ENCODE data around the gene PLK3. TPM values are rescaled to one million over a fixed set of nuclear protein-coding genes. Genes with fewer than 3 reads are reported as not detected.

The PLK3 gene
- polyA plus RNA-seq, 1 experiment = 14.2 TPM

DNA sequence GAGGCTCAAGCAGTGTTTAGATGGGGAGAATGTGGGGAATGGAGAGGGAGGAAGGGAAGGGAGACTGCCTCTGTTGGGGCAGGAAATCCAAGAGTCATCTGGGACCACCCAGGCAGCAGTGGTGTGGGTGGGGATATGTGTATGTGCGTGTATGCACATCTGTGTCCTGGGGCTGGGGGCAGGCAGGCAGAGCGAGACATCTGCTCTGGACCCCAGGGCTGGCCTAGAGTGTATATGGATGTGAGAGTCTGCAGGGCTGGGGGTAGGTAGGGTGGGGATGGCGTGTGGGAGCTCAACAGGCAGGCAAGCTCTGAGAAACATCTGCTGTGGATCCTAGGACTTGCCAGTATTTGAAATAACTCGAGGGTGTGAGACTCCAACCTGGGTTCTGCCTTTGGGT, 39.4 kb downstream of the PLK3 start:
- Histone ChIP-seq H3K27ac (ENCODE audit: low read depth, low read length) (no peak overlapping the region), H3K9me3 (ENCODE audit: control insufficient read depth, insufficient read depth, low read length) (no peaks in the 10 kb centered on the region), H3K4me3 (ENCODE audit: low read depth, low read length) (no peak overlapping the region), H3K27me3 (ENCODE audit: control insufficient read depth, insufficient read depth, low read length) (no peaks in the 10 kb centered on the region)
- TF ChIP-seq, protein P1, sequence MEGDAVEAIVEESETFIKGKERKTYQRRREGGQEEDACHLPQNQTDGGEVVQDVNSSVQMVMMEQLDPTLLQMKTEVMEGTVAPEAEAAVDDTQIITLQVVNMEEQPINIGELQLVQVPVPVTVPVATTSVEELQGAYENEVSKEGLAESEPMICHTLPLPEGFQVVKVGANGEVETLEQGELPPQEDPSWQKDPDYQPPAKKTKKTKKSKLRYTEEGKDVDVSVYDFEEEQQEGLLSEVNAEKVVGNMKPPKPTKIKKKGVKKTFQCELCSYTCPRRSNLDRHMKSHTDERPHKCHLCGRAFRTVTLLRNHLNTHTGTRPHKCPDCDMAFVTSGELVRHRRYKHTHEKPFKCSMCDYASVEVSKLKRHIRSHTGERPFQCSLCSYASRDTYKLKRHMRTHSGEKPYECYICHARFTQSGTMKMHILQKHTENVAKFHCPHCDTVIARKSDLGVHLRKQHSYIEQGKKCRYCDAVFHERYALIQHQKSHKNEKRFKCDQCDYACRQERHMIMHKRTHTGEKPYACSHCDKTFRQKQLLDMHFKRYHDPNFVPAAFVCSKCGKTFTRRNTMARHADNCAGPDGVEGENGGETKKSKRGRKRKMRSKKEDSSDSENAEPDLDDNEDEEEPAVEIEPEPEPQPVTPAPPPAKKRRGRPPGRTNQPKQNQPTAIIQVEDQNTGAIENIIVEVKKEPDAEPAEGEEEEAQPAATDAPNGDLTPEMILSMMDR (IDR thresholded peaks at IDR 0.05; ENCODE audit: low read depth, low read length) = no peak
- ChIA-PET CTCF (no interaction called here), POLR2A (no interaction called here)
- DNase-seq (ENCODE audit: low read depth, low spot score) = no peak

- no peak overlapping the region for H3K27ac ChIP-seq (ENCODE audit: low read depth, low read length)
- TF ChIP-seq, protein P1 (IDR thresholded peaks at IDR 0.05; ENCODE audit: low read depth, low read length) = no peak
- H3K9me3 ChIP-seq (ENCODE audit: control insufficient read depth, insufficient read depth, low read length) = no peaks in the 10 kb centered on the region
- ChIA-PET POLR2A (interaction anchor here (1.1 kb wide), 1 partner anchor 16 kb away, joined by 3 read pairs; no protein-coding TSS in a partner anchor), CTCF (interaction anchor here (0.6 to 1.9 kb wide), 2 partner anchors 144 to 172 kb away, joined by 5 to 12 read pairs; partner anchors contain the start of gene EIF2B3)
- no peak for DNase-seq (ENCODE audit: low read depth, low spot score)
- peak overlapping the region; percentile 64 for H3K4me3 ChIP-seq (ENCODE audit: low read depth, low read length)
- no peaks in the 10 kb centered on the region for H3K27me3 ChIP-seq (ENCODE audit: control insufficient read depth, insufficient read depth, low read length)
Measured at GRCh38 chr1:44842486-44842861, 42.3 kb downstream of the PLK3 start.

DNA sequence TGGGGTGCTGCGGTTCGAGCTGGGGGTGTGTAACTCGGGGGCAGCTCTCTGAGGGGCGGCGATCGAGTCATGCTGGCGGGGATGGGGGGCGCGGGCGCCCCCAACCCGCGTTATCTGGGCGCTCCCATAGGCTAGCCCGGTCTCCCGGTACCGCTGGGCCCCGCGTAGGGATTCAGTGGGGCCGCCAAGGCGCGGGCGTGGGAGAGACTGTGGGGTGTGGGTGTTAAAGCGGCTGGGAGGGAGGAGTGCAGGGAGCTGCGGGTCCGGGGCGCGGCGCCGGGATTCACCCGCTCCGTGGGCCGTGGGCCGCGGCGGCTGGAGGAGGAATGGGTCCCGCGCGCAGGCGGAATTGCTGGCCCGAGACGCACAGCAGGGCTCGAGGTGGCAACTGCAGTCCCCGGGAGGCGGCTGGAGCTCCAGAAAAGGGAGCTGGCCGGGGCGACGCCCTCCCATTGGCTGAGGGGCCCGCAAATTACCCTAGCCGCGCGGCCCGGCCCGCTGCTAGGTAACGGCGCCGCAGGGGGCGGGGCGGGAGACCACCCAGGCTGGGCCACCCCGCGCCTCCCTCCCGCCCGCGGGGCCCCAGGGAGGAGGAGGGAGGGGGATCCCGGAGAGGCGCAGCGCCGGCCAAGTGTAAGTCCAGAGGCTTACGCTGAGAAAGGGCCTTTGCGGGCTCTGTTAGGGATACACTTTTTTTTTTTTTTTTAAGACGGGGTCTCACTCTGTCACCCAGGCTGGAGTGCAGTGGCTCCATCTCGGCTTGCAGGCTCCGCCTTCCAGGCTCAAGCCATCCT, 42.9 kb downstream of the PLK3 start, which contains the start of gene PTCH2:
Gene PTCH2, minus strand, starts transcription at position 392 of the 794 bp plus-strand sequence. Its CDS starts 321 bp downstream, at position 71.
- no peak within 1 kb of the TSS for H3K27ac ChIP-seq (ENCODE audit: low read depth, low read length)
- CTCF ChIA-PET = interaction anchor here (0.6 to 1.9 kb wide), 4 partner anchors 12 to 1668 kb away, joined by 3 to 12 read pairs (median 5); partner anchors contain the start of gene EIF2B3
- peak; percentile 20 for DNase-seq (ENCODE audit: low read depth, low spot score)
- TF ChIP-seq, protein P1 (IDR thresholded peaks at IDR 0.05; ENCODE audit: low read depth, low read length) = no peak
- no peaks in the 10 kb centered on the region for H3K27me3 ChIP-seq (ENCODE audit: control insufficient read depth, insufficient read depth, low read length)
- POLR2A ChIA-PET = interaction anchor here (0.6 to 1.1 kb wide), 8 partner anchors 16 to 505 kb away, joined by 3 to 5 read pairs (median 3); partner anchors contain the start of genes BTBD19, EIF2B3, HECTD3 and UROD
- H3K4me3 ChIP-seq (ENCODE audit: low read depth, low read length) = peak within 1 kb of the TSS; percentile 64
- no peaks in the 10 kb centered on the region for H3K9me3 ChIP-seq (ENCODE audit: control insufficient read depth, insufficient read depth, low read length)

- DNase-seq (ENCODE audit: low read depth, low spot score) = no peak
- POLR2A ChIA-PET = no interaction called here
- no peaks in the 10 kb centered on the region for H3K27me3 ChIP-seq (ENCODE audit: control insufficient read depth, insufficient read depth, low read length)
- no peak overlapping the region for H3K27ac ChIP-seq (ENCODE audit: low read depth, low read length)
- H3K9me3 ChIP-seq (ENCODE audit: control insufficient read depth, insufficient read depth, low read length) = no peaks in the 10 kb centered on the region
- CTCF ChIA-PET = no interaction called here
- TF ChIP-seq, protein P1 (IDR thresholded peaks at IDR 0.05; ENCODE audit: low read depth, low read length) = no peak
- no peak overlapping the region for H3K4me3 ChIP-seq (ENCODE audit: low read depth, low read length)
Measured at GRCh38 chr1:44846985-44847384, 46.8 kb downstream of the PLK3 start.

DNA sequence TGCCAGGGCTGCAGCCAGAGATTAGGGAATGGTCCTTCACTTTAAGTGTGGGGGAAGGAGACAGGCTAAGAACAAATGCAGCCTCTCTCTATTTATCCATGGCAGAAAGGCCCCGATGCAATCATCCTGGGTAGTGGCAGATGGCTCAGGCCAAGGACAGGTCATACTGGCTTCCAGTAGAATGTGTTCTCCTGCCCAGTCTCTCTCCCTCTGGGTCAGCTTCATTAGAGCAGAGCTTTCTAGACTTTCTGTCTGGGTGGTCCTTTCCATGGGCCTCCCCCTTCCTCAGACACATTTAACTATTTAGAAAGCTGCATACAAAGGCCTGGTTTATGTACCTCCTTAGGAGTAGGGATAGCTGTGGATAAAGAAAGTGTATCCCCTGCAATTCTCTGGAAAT, 47.7 kb downstream of the PLK3 start:
- TF ChIP-seq, protein P1 (IDR thresholded peaks at IDR 0.05; ENCODE audit: low read depth, low read length) = no peak
- POLR2A ChIA-PET = no interaction called here
- H3K27ac ChIP-seq (ENCODE audit: low read depth, low read length) = no peak overlapping the region
- no peaks in the 10 kb centered on the region for H3K9me3 ChIP-seq (ENCODE audit: control insufficient read depth, insufficient read depth, low read length)
- H3K27me3 ChIP-seq (ENCODE audit: control insufficient read depth, insufficient read depth, low read length) = no peaks in the 10 kb centered on the region
- CTCF ChIA-PET = interaction anchor here (0.7 to 1.4 kb wide), 2 partner anchors 13 to 456 kb away, joined by 4 read pairs; no protein-coding TSS in a partner anchor
- H3K4me3 ChIP-seq (ENCODE audit: low read depth, low read length) = no peak overlapping the region
- no peak for DNase-seq (ENCODE audit: low read depth, low spot score)
